PC-9 (cell line): ENCODE data around the gene PCDHGA1.

Experiments used
- CTCF ChIP-seq: fragments of 200-600 bp; sonication (generic); conservative IDR thresholded peaks from 2 replicates; pipeline ENCODE4 v1.6.1; 2017; ENCODE audit warnings: mixed run types, antibody characterized with exemption, mild to moderate bottlenecking, moderate library complexity
- EZH2 ChIP-seq: fragments of 200-600 bp; sonication (generic); IDR thresholded peaks from 2 replicates; pipeline ENCODE4 v1.8.0; 2017; ENCODE audit warnings: antibody characterized with exemption, low read depth

DNA sequence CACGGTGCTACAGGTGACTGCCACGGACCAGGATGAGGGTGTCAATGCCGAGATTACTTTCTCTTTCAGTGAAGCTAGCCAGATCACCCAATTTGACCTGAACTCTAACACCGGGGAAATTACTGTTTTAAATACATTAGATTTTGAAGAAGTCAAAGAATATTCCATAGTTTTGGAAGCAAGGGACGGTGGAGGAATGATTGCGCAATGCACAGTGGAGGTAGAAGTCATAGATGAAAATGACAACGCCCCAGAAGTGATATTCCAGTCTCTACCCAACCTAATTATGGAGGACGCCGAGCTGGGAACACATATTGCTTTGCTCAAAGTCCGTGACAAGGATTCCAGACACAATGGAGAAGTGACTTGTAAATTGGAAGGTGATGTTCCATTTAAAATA lies 58.3 kb downstream of the PCDHGA1 start:
- TF ChIP-seq EZH2 (no peak), CTCF (no peak)
